Fibroblast of pulmonary artery (primary cell): ENCODE results near the gene GRM7.

ENCODE experiments used
- DNase-seq: peaks from one replicate; pipeline ENCODE4 v3.0.0-alpha.2; 2010; ENCODE audit warnings: low read depth
- H3K4me3 ChIP-seq: replicated peaks from 2 replicates; pipeline ENCODE4 v1.5.1; 2011; ENCODE audit warnings: low read depth, mild to moderate bottlenecking, control low read depth, low read length, moderate library complexity
- CTCF ChIP-seq: IDR thresholded peaks from 2 replicates; pipeline ENCODE4 v1.5.1; 2011; ENCODE audit warnings: mild to moderate bottlenecking, control low read depth, low read length, inconsistent platforms; ENCODE audit errors: missing control alignments

GRM7 gene

DNA sequence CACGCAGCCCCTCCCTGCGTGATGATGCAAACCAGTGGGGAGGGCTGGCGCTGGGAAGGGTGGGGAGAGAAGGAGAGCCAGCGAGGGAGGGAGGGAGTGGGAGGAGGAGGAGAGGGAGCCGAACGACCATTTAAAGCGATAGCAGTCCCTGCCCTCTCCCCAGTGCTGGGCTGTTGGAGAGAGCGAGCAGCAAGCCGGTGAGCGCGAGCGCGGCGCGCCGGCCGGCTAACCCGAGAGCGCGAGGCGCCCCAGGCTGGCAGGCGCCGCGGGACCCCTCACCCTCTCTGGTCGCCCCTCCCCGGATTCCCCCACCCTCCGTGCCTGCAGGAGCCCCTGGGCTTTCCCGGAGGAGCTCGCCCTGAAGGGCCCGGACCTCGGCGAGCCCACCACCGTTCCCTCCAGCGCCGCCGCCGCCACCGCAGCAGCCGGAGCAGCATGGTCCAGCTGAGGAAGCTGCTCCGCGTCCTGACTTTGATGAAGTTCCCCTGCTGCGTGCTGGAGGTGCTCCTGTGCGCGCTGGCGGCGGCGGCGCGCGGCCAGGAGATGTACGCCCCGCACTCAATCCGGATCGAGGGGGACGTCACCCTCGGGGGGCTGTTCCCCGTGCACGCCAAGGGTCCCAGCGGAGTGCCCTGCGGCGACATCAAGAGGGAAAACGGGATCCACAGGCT, at the start of gene GRM7:
Gene GRM7 (plus strand): TSS at position 162 of the 671 bp plus-strand sequence.
- no peak for TF ChIP-seq CTCF
- no peak for DNase-seq
- H3K4me3 ChIP-seq: no peak within 1 kb of the TSS

DNA sequence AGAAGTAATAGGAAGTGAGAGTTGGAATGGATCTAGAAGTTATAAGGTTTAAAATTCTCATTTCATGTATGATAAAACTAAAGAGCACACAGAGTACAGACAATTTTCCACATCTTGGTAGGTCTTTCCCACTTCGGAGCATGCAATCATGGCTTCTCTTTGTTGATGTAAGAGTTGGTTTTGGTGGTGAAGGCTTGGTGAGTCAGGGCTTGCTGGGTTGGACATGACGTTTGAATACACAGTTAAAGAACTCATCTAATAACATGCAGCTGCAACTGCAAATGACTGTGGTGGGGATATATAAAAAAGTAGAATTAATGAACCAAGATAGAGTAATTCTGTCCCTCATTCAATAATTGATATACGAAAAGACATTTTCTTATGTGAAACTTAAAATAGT, 39.5 kb upstream of the GRM7 start:
- DNase-seq: no peak

GRCh38 chr3:6825524-6825923, 35.4 kb upstream of the GRM7 start:
- H3K4me3 ChIP-seq: no peak overlapping the region
- no peak for DNase-seq
- TF ChIP-seq CTCF: no peak

More for the DNA sequence above, 39.5 kb upstream of the GRM7 start:
- no peak overlapping the region for H3K4me3 ChIP-seq
- no peak for TF ChIP-seq CTCF

DNA sequence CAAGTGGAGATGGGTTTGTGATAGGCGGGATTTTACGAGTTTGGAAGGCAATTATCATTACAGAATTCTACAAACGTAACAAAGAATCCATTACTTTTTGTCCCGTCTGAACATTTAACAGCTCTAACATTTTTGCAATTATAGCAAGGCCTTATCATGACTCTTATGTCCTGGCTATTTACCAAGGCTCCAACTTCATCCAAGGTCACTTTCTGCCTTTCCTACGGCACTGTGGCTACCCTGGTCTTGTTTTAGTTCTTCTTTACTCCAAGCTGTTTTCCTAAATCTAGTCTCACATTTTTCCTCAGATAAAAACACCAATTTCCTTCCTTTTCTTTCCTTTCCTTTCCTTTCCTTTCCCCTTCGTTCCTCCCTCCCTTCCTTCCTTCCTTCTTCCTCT, 33.5 kb upstream of the GRM7 start:
- no peak for TF ChIP-seq CTCF
- no peak for DNase-seq
- H3K4me3 ChIP-seq: no peak overlapping the region

DNA sequence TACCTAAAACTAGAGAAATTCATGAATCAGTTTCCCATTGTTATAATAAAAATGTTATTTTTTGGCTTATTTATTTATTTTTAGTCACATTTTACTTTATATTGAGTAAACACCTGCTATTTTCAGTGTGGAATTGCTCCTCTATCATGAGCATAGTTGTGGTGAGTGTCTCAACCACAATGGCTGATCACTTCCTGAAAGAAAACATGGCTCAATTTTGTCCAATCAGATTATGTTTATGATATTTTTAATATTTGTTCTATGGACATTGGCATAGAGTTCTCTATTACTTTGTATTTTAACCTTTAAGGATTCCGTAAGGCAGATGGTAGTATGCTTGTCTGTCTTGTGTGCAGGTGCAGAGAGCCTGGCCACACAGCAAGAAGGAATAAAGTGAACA, 16.2 kb upstream of the GRM7 start:
- no peak overlapping the region for H3K4me3 ChIP-seq
- TF ChIP-seq CTCF: no peak
- DNase-seq: no peak

DNA sequence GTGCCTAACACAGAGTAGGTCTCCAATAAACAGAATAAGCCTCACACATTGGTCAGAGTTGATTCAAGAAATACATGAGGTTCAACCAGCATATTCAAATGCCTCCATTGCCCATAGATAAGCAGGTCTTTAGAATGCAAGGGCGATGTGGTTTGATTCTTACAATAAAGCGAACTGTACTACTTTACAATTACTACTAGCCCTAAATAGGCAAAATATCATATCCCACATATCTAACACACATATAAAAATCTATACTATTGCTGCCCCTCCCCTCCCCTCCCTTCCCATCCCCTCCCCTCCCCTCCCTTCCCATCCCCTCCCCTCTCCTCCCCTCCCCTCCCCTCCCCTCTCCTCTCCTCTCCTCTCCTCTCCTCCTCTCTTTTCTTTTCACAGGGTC, 6.7 kb upstream of the GRM7 start:
- no peak overlapping the region for H3K4me3 ChIP-seq
- DNase-seq: no peak
- TF ChIP-seq CTCF: no peak

DNA sequence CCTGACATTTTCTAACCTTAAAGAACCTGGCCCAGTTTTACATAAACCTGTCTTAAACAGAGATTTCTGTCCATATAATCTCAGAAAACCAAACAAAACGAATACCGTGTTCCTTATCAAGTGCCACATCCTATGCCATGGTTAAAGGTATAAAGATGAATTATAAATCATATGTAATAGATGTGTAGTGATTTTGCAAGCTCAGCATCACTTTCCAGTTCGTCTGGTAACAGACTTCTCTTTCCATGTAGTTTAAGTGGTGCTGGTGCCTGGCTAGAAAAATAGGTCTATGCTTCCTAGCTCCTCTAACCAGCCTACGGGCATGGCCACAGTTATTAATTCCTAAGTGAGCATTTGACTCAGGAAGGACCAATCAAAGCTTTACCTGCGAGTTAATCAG, 3.4 kb upstream of the GRM7 start:
- no peak for TF ChIP-seq CTCF
- H3K4me3 ChIP-seq: no peak overlapping the region
- DNase-seq: no peak
